Pancreas (tissue), 10 donors: Measurements from ENCODE around the gene RBBP4. TPM values are rescaled to one million over a fixed set of nuclear protein-coding genes. Genes with fewer than 3 reads are reported as not detected.
A peak's percentile ranks its signal among the peaks of the same experiment; 100 is the strongest.
"Not testable (repeated sequence)": the region's sequence is repeated elsewhere in the genome, so short reads cannot be mapped to it uniquely, and the experiment has no call there.

Experiments
- ATAC-seq, 4 donors: fragments of 200-7000 bp; cut with Tn5 transposase; one replicate each; pipeline versions ENCODE4 v1.8.0 to v1.9.1; 2020; ENCODE audit warnings: mild to moderate bottlenecking in 4 of 4, moderate library complexity in 4 of 4
- DNase-seq, 6 donors: peaks; one replicate each; pipeline ENCODE4 v3.0.0-alpha.2; 2020
- FAIRE-seq: peaks from 2 replicates; lab custom pipeline; 2012; peaks lifted over from hg19 to GRCh38; lab: Jason Lieb, UNC
- H3K27ac ChIP-seq, 4 donors: fragments of 200-600 bp; sonication (generic); 1 replicate in 3 of 4; 2 replicates in 1 of 4; pipeline versions ENCODE4 v1.5.0 to v1.8.0; 2020
- H3K27me3 ChIP-seq, 4 donors: fragments of 200-600 bp; one replicate each; pipeline ENCODE4 v1.8.0; 2021
- H3K36me3 ChIP-seq, 3 donors: fragments of 200-600 bp; sonication (generic) in 1 of 3; one replicate each; pipeline versions ENCODE4 v1.5.0 to v1.8.0; 2020 to 2021
- H3K4me1 ChIP-seq, 3 donors: fragments of 200-600 bp; one replicate each; pipeline ENCODE4 v1.8.0; 2021
- H3K4me3 ChIP-seq, 4 donors: fragments of 200-600 bp; sonication (generic) in 2 of 4; one replicate each; pipeline versions ENCODE4 v1.5.0 to v1.8.0; 2020 to 2021
- H3K9me3 ChIP-seq, 4 donors: fragments of 200-600 bp; one replicate each; pipeline ENCODE4 v1.8.0; 2021
- WGBS, 2 donors: extraction: QIAGEN DNeasy Blood & Tissue Kit; methylation state at CpG; one replicate each; pipeline ENCODE4 v1.1.7; 2013; 5-methylcytosine and 5-hydroxymethylcytosine counted together
- intact Hi-C, 3 donors: fragments of 100-400 bp; cut with DNase I; formaldehyde crosslinking; loops; one replicate each; pipeline versions ENCODE4 v1.11.1 to v1.14.2; 2022
- polyA plus RNA-seq, 2 donors: library from polyadenylated mRNA; stranded (reverse); fragments of 200-250 nt; gene quantifications; one replicate each; pipeline ENCODE4 v1.2.3, GENCODE V29; 2013
- total RNA-seq, 6 donors: library from RNA; stranded (reverse); fragmentation: NEBNext Ultra II Directional in 4 of 6; extraction: Animal tissue kit (Norgen Biotek cat#: 25700) in 4 of 6; gene quantifications; one replicate each; pipeline versions ENCODE4 v1.2.1 to v1.2.4, GENCODE V29; 2021 to 2023
- TF ChIP-seq, protein P1 (sequence below), 4 donors: fragments of 200-600 bp; sonication (generic) in 3 of 4; IDR thresholded peaks; one replicate each; pipeline versions ENCODE4 v1.5.0 to v1.8.0; 2021; ENCODE audit warnings: antibody characterized with exemption in 4 of 4
- donor health status: healthy with polysubstance abuse.
- donor health status: DM: no; HTN: no; CAD: no; lungs with moderate emphysema.
- donor health status: DM: no; HTN: no; CAD: no.
- donor health status: control.
- donor health status: control.
- donor health status: Bipolar disorder and iron deficiency.
- donor health status: DM: yes; HTN: yes; CAD: no.
- donor health status: DM: no; HTN: no; CAD: no.
- donor health status: DM: no; HTN: no; CAD: no.
- donor health status: DM: yes; HTN: yes; CAD: no.

RBBP4 gene
- total and polyA plus RNA-seq, 8 donors: 19.7 to 115 (median 62.9) TPM

- no peak for FAIRE-seq
- no peaks in the 10 kb centered on the region for H3K27me3 ChIP-seq
- peaks cover 13 to 70% (median 33%) of the 10 kb centered on the region in 3 donors for H3K36me3 ChIP-seq
- H3K4me3 ChIP-seq: no peak overlapping the region
- TF ChIP-seq, protein P1, sequence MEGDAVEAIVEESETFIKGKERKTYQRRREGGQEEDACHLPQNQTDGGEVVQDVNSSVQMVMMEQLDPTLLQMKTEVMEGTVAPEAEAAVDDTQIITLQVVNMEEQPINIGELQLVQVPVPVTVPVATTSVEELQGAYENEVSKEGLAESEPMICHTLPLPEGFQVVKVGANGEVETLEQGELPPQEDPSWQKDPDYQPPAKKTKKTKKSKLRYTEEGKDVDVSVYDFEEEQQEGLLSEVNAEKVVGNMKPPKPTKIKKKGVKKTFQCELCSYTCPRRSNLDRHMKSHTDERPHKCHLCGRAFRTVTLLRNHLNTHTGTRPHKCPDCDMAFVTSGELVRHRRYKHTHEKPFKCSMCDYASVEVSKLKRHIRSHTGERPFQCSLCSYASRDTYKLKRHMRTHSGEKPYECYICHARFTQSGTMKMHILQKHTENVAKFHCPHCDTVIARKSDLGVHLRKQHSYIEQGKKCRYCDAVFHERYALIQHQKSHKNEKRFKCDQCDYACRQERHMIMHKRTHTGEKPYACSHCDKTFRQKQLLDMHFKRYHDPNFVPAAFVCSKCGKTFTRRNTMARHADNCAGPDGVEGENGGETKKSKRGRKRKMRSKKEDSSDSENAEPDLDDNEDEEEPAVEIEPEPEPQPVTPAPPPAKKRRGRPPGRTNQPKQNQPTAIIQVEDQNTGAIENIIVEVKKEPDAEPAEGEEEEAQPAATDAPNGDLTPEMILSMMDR (IDR thresholded peaks at IDR 0.05): no peak
- ATAC-seq: no peak
- intact Hi-C loops: no loop called here
- no peak for DNase-seq
- no peak overlapping the region for H3K27ac ChIP-seq
- H3K4me1 ChIP-seq: no peaks in the 10 kb centered on the region
- WGBS, 2 donors: 48% methylated on average over 1 of the region's 1 CpG
- no peaks in the 10 kb centered on the region for H3K9me3 ChIP-seq
Measured at GRCh38 chr1:32665915-32666314, 14.9 kb downstream of the RBBP4 start.

DNA sequence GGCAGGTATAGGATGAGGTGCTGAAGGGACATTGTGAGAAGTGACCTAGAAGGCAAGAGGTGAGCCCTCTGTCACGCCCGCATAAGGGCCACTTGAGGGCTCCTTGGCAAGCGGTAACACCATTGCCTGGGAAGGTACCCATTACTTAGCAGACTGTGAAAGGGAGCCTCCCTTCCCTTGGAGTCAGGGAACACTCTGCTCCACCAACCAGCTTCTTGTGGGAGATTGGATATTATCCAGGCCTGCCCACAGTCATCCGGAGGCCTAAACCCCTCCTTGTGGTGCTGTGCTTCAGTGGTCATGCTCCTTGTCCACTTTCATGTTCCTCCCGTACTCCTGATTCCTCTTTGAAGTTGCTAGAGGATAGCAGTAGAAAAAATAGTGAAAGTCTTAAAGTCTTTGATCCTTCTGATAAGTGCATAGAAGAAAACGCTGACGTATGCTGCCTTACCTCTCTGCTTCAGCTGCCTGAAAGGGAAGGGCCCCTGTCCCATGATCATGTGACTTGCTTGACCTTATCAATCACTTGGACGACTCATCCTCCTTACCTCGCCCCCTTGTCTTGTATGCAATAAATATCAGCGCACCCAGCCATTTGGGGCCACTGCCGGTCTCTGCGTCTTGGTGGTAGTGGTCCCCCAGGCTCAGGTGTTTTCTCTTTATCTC is 16.0 kb downstream of the RBBP4 start:
- FAIRE-seq (no peak), DNase-seq (no peak), ATAC-seq (no peak)
- no peak overlapping the region for H3K27ac ChIP-seq
- H3K4me3 ChIP-seq: no peak overlapping the region
- H3K9me3 ChIP-seq: no peaks in the 10 kb centered on the region
- H3K36me3 ChIP-seq: peaks cover 13 to 79% (median 43%) of the 10 kb centered on the region in 3 donors
- H3K27me3 ChIP-seq: no peaks in the 10 kb centered on the region
- WGBS, 2 donors: 85% methylated on average over 12 of the region's 12 CpGs
- TF ChIP-seq, protein P1 (IDR thresholded peaks at IDR 0.05): no peak
- intact Hi-C loops: no loop called here
- no peaks in the 10 kb centered on the region for H3K4me1 ChIP-seq

- H3K9me3 ChIP-seq, H3K4me1 ChIP-seq, DNase-seq, FAIRE-seq, H3K4me3 ChIP-seq, intact Hi-C loops, H3K27me3 ChIP-seq, H3K27ac ChIP-seq, ATAC-seq: not testable (repeated sequence)
- 97 to 98% methylated on average over 5 of the region's 5 CpGs for WGBS, 2 donors
- H3K36me3 ChIP-seq: peaks cover 14 to 79% (median 54%) of the 10 kb centered on the region in 3 donors
Measured at GRCh38 chr1:32668716-32669115, 17.7 kb downstream of the RBBP4 start.

- TF ChIP-seq, protein P1 (IDR thresholded peaks at IDR 0.05): no peak
- 15 to 17% methylated on average over 3 of the region's 3 CpGs for WGBS, 2 donors
- H3K27ac ChIP-seq: no peak overlapping the region
- H3K4me1 ChIP-seq: peaks cover 7 to 11% (median 9%) of the 10 kb centered on the region in 3 donors
- FAIRE-seq: no peak
- no peak for DNase-seq
- H3K4me3 ChIP-seq: no peak overlapping the region
- H3K27me3 ChIP-seq: no peaks in the 10 kb centered on the region
- ATAC-seq: peak in 1 of 4 donors; percentile 43
- no peaks in the 10 kb centered on the region for H3K9me3 ChIP-seq
- peaks cover 10 to 69% (median 39%) of the 10 kb centered on the region in 3 donors for H3K36me3 ChIP-seq
- intact Hi-C loops: no loop called here
Measured at GRCh38 chr1:32676945-32677344, 25.9 kb downstream of the RBBP4 start.

DNA sequence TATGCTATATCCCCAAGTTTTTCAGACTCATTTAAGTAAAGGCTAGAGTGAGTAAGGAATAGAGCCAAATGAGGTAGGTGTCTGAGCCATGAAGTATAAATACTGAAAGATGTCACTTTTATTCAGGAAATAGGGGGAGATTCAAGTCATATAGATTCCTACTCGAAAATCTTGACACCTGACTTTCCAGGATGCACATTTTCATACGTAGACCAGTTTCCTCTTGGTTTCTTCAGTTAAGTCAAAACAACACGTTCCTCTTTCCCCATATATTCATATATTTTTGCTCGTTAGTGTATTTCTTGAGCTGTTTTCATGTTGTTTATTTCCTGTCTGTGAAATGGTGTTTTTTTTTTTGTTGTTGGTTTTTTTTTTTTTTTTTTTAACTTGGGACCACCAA is 29.0 kb downstream of the RBBP4 start:
- intact Hi-C loops, H3K9me3 ChIP-seq, H3K4me3 ChIP-seq, ATAC-seq, H3K27me3 ChIP-seq, H3K27ac ChIP-seq, DNase-seq: not testable (repeated sequence)
- FAIRE-seq: peak; percentile 13
- WGBS, 2 donors: 90 to 94% methylated on average over 4 of the region's 4 CpGs
- H3K4me1 ChIP-seq: peaks cover 7 to 11% (median 9%) of the 10 kb centered on the region in 3 donors
- peaks cover 6 to 48% (median 12%) of the 10 kb centered on the region in 3 donors for H3K36me3 ChIP-seq

GRCh38 chr1:32680642-32681041 is 29.6 kb downstream of the RBBP4 start:
- FAIRE-seq (no peak), ATAC-seq (no peak), DNase-seq (no peak)
- H3K9me3 ChIP-seq: no peaks in the 10 kb centered on the region
- peaks cover 7 to 11% (median 9%) of the 10 kb centered on the region in 3 donors for H3K4me1 ChIP-seq
- H3K27me3 ChIP-seq: no peaks in the 10 kb centered on the region
- TF ChIP-seq, protein P1 (IDR thresholded peaks at IDR 0.05): no peak
- intact Hi-C loops: no loop called here
- 36 to 59% methylated on average over 1 of the region's 1 CpG for WGBS, 2 donors
- peaks cover 3 to 49% (median 12%) of the 10 kb centered on the region in 3 donors for H3K36me3 ChIP-seq
- H3K4me3 ChIP-seq: no peak overlapping the region
- no peak overlapping the region for H3K27ac ChIP-seq
